CD14-positive monocyte (primary cell): ENCODE results near the gene RPS8. TPM values are rescaled to one million over a fixed set of nuclear protein-coding genes. Genes with fewer than 3 reads are reported as not detected.

Experiments used
- DNase-seq, 3 donors: peaks; one replicate each; pipeline ENCODE4 v3.0.0-alpha.2; 2011 to 2022
- H2AFZ ChIP-seq: 2 replicates; pipeline ENCODE4 v1.6.0; 2012; ENCODE audit warnings: mild to moderate bottlenecking, low read depth, low read length, inconsistent platforms; ENCODE audit not compliant: insufficient read depth, poor library complexity, severe bottlenecking
- H3K27ac ChIP-seq, 2 donors: 1 replicate in 1 of 2; 2 replicates in 1 of 2; pipeline ENCODE4 v1.5.1; 2012 to 2013; ENCODE audit warnings: low read length in 2 of 2, control low read depth in 1 of 2, inconsistent platforms in 1 of 2, low read depth in 1 of 2, mild to moderate bottlenecking in 1 of 2
- H3K27me3 ChIP-seq, 2 donors: one replicate each; pipeline versions ENCODE4 v1.6.0 to v1.6.1; 2011 to 2013; ENCODE audit warnings: low read length in 2 of 2; ENCODE audit not compliant: control insufficient read depth in 2 of 2, insufficient read depth in 2 of 2
- H3K36me3 ChIP-seq, 2 donors: replicated peaks in 1 of 2; 1 replicate in 1 of 2; 2 replicates in 1 of 2; pipeline versions ENCODE4 v1.5.1 to v1.6.1; 2012 to 2013; ENCODE audit warnings: low read length in 2 of 2, control low read depth in 1 of 2, inconsistent platforms in 1 of 2, mild to moderate bottlenecking in 1 of 2; ENCODE audit not compliant: insufficient read depth in 2 of 2, control insufficient read depth in 1 of 2
- H3K4me1 ChIP-seq, 2 donors: 1 replicate in 1 of 2; 2 replicates in 1 of 2; pipeline versions ENCODE4 v1.5.1 to v1.6.1; 2012 to 2013; ENCODE audit warnings: low read length in 2 of 2, control low read depth in 1 of 2, inconsistent platforms in 1 of 2, mild to moderate bottlenecking in 1 of 2, moderate library complexity in 1 of 2; ENCODE audit not compliant: insufficient read depth in 2 of 2, control insufficient read depth in 1 of 2
- H3K4me2 ChIP-seq: replicated peaks from 2 replicates; pipeline ENCODE3; 2012; ENCODE audit warnings: low read length, moderate library complexity, mild to moderate bottlenecking; ENCODE audit not compliant: poor library complexity, severe bottlenecking; ENCODE audit errors: extremely low read depth
- H3K4me3 ChIP-seq, 3 experiments: fragments of 200-600 bp in 1 of 3; sonication (generic) in 1 of 3; replicated peaks in 1 of 3; 1 replicate in 2 of 3; 2 replicates in 1 of 3; pipeline ENCODE4 v1.5.1; 2011 to 2013; ENCODE audit warnings: low read length in 3 of 3, mild to moderate bottlenecking in 3 of 3, control low read depth in 2 of 3, low read depth in 2 of 3, inconsistent platforms in 1 of 3, moderate library complexity in 1 of 3
- H3K79me2 ChIP-seq: 2 replicates; pipeline ENCODE4 v1.6.0; 2012; ENCODE audit warnings: mild to moderate bottlenecking, control low read depth, inconsistent platforms, low read length, moderate library complexity; ENCODE audit not compliant: insufficient read depth
- H3K9ac ChIP-seq: 2 replicates; pipeline ENCODE4 v1.6.0; 2017; ENCODE audit warnings: low read length, mild to moderate bottlenecking; ENCODE audit not compliant: insufficient read depth, poor library complexity, severe bottlenecking
- H3K9me3 ChIP-seq, 2 donors: replicated peaks in 1 of 2; 1 replicate in 1 of 2; 2 replicates in 1 of 2; pipeline versions ENCODE4 v1.5.1 to v1.6.1; 2012 to 2013; ENCODE audit warnings: low read length in 2 of 2, control low read depth in 1 of 2; ENCODE audit not compliant: control insufficient read depth in 1 of 2, insufficient read depth in 1 of 2
- H4K20me1 ChIP-seq: 2 replicates; pipeline ENCODE4 v1.6.0; 2012; ENCODE audit warnings: mild to moderate bottlenecking, low read length, control low read depth, moderate library complexity; ENCODE audit not compliant: insufficient read depth
- H3K27ac Mint-ChIP-seq, 7 donors: one replicate each; pipeline ENCODE4 v1.8.0; 2020; ENCODE audit warnings: mild to moderate bottlenecking in 7 of 7, mixed read lengths in 7 of 7, moderate library complexity in 6 of 7, inconsistent platforms in 2 of 7
- H3K27me3 Mint-ChIP-seq, 3 donors: one replicate each; pipeline ENCODE4 v1.8.0; 2021 to 2022; ENCODE audit warnings: low read depth in 3 of 3, mild to moderate bottlenecking in 3 of 3, mixed read lengths in 3 of 3, moderate library complexity in 3 of 3, inconsistent platforms in 1 of 3
- H3K36me3 Mint-ChIP-seq, 2 donors: one replicate each; pipeline ENCODE4 v1.8.0; 2020; ENCODE audit warnings: mixed read lengths in 2 of 2, inconsistent platforms in 1 of 2, mild to moderate bottlenecking in 1 of 2
- H3K4me1 Mint-ChIP-seq: one replicate; pipeline ENCODE4 v1.8.0; 2020; ENCODE audit warnings: mild to moderate bottlenecking, mixed read lengths
- H3K4me3 Mint-ChIP-seq, 2 donors: one replicate each; pipeline ENCODE4 v1.8.0; 2020; ENCODE audit warnings: mild to moderate bottlenecking in 2 of 2, mixed read lengths in 2 of 2, moderate library complexity in 1 of 2
- H3K9me3 Mint-ChIP-seq, 7 donors: one replicate each; pipeline ENCODE4 v1.8.0; 2020 to 2022; ENCODE audit warnings: mixed read lengths in 7 of 7, mild to moderate bottlenecking in 6 of 7, moderate library complexity in 6 of 7, inconsistent platforms in 2 of 7
- CTCF ChIP-seq: fragments of 200-600 bp; IDR thresholded peaks from one replicate; pipeline ENCODE4 v1.8.0; 2022; ENCODE audit warnings: antibody characterized with exemption, mild to moderate bottlenecking
- WGBS: methylation state at CpG from one replicate; pipeline ENCODE4 v1.1.5; 2013; ENCODE audit warnings: missing lambda C conversion rate; ENCODE audit not compliant: insufficient coverage; 5-methylcytosine and 5-hydroxymethylcytosine counted together
- intact Hi-C, 2 donors: fragments of 100-400 bp; cut with micrococcal nuclease; formaldehyde crosslinking; loops; one replicate each; pipeline versions ENCODE4 v1.15.0 to v1.15.1; 2023
- polyA plus RNA-seq, 3 donors: library from polyadenylated mRNA; depleted of rRNA in 1 of 3; unstranded in 2 of 3; stranded (reverse) in 1 of 3; fragments of 300-500 nt in 2 of 3; fragments of >200 nt in 1 of 3; fragmentation: Illumina TruSeq in 2 of 3; gene quantifications; 1 replicate in 2 of 3; 2 replicates in 1 of 3; pipeline ENCODE4 v1.2.3, GENCODE V29; 2012 to 2021

RPS8 gene
- polyA plus RNA-seq, 3 donors = 413 to 1,619 (median 419) TPM

DNA sequence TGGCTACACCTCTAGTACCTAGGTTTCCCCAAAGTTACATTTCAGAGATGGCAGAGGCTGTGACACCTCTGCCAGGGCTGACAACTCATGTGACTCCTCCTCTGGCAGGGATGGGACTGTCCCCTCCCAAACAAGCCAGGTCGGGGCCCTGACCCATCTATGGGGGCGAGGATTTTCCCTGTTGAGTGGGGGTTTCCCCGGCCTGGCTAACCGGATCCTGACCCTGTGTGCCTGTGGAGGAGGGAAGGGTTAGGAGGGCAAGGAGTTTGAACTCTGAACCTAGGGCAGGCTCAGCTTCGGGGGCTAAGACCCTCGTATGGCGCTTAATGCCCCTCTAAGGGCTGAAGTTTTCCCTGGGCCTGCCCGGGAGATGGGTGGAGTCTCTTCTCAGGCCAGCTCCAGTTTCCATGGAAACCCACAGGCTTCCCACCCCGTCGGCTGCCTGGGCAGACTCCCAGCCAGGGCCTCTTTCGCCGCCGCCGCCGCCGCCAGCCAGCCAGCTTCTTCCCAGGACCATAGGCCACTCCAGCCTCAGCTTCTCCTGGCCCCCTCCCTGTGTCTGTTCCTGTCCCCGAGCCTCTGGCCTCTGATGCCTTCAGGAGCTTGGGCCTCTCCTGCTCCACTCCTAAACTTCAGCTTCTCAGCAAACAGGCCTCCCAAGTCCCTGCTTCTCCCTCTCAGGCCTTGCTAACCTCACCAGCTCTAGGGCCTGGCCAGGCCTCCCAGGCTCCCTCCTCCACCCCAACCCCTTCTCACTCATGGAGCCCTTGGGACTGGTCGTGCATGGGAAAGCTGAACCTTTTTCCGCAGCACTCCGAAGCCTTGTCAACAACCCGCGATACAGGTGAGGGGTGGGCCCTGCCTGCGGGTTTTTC lies 33.0 kb downstream of the RPS8 start, which contains the start of gene BTBD19:
Gene BTBD19, plus strand, starts transcription at position 461 of the 875 bp plus-strand sequence. Its CDS starts 298 bp downstream, at position 759.
- Histone ChIP-seq H3K27me3 (no peaks in the 10 kb centered on the region), H4K20me1 (peaks cover 8% of the 10 kb centered on the region), H3K36me3 (peaks cover 23 to 33% of the 10 kb centered on the region in 2 donors), H2AFZ (no peak within 1 kb of the TSS), H3K4me2 (peak within 1 kb of the TSS; percentile 25), H3K79me2 (no peaks in the 10 kb centered on the region), H3K4me3 (peak within 1 kb of the TSS in 1 of 3 experiments; percentile 34), H3K9me3 (no peaks in the 10 kb centered on the region), H3K4me1 (peaks cover 70 to 78% of the 10 kb centered on the region in 2 donors), H3K9ac (peak within 1 kb of the TSS; percentile 83), H3K27ac (peak within 1 kb of the TSS; percentile 99 to 100)
- peaks cover 0 to 3% (median 2%) of the 10 kb centered on the region in 3 donors for H3K27me3 Mint-ChIP-seq
- WGBS = 17% methylated on average over 15 of the region's 23 CpGs
- H3K36me3 Mint-ChIP-seq = peaks cover 39 to 41% of the 10 kb centered on the region in 2 donors
- TF ChIP-seq CTCF = no peak
- DNase-seq = peak in 1 of 3 donors; percentile 40
- H3K9me3 Mint-ChIP-seq = no peaks in the 10 kb centered on the region
- H3K4me3 Mint-ChIP-seq = peak within 1 kb of the TSS; percentile 64 to 78
- H3K4me1 Mint-ChIP-seq = peaks cover 74% of the 10 kb centered on the region
- H3K27ac Mint-ChIP-seq = peak within 1 kb of the TSS; percentile 100
- intact Hi-C loops = no loop called here

DNA sequence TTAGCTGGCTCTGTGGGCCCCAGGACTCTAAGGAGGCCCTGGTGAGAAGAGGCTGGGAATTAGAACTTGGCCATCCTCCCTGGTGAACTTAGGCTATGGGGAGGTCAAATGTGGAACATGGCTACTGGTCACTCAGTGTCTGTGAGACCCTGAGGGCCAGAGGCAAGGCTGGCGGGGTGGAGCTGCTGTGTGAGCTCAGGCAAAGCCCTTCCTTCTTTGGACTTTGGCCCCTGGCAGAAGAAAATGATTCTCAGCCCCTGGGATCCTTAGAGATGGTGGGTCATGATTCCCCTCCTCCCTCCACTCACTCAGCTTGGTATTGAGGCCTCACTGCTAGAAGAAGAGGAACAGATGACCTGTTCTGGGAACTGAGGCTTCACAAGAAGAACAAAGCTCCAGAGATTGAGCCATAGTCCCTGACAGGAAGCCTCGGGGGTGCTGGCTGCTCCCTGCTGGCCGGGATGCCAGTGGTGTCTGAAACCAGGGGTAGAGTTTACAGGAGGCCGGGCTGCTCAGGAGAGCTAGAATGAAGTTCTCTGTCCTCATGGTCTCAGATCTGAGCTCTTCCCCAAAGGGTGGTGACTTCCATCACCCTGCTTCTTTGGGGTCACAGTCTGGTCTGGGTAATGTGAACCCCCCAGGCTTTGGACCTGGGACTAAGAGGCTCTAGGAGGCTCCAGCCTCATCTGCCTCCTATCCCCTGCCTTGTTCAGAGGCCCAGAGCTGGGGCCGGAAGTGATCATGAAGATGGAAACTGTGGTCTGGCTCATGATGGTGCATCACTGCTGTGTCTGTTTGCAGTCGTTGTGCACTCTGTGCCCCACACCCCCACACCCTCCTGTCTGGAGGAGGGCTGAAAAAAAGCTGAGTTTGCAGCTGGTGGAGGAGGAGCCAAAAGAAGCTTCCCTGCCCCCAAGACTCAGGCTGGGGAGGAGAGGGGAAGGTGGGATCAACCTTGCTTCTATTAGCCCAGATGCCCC lies 33.9 kb downstream of the RPS8 start:
- no peaks in the 10 kb centered on the region for H4K20me1 ChIP-seq
- no peak overlapping the region for H2AFZ ChIP-seq
- peak overlapping the region; percentile 25 for H3K4me2 ChIP-seq
- WGBS = 3% methylated on average over 3 of the region's 6 CpGs
- H3K4me1 ChIP-seq = peaks cover 78 to 87% of the 10 kb centered on the region in 2 donors
- peak overlapping the region; percentile 83 for H3K9ac ChIP-seq
- H3K4me3 ChIP-seq = peak overlapping the region in 1 of 3 experiments; percentile 29
- intact Hi-C loops = loop anchor here in 1 of 2 donors (1.0 kb wide), 1 partner anchor 8 kb away; no protein-coding TSS in a partner anchor
- H3K27ac ChIP-seq = peak overlapping the region; percentile 99 to 100
- H3K79me2 ChIP-seq = no peaks in the 10 kb centered on the region
- H3K27me3 ChIP-seq = no peaks in the 10 kb centered on the region
- Mint-ChIP-seq H3K36me3 (peaks cover 30 to 32% of the 10 kb centered on the region in 2 donors), H3K9me3 (no peaks in the 10 kb centered on the region), H3K27ac (peak overlapping the region; percentile 100), H3K4me3 (peak overlapping the region; percentile 64 to 78), H3K27me3 (peaks cover 0 to 4% (median 3%) of the 10 kb centered on the region in 3 donors), H3K4me1 (peaks cover 77% of the 10 kb centered on the region)
- peaks cover 13 to 24% of the 10 kb centered on the region in 2 donors for H3K36me3 ChIP-seq
- no peaks in the 10 kb centered on the region for H3K9me3 ChIP-seq
- peak; percentile 21 for TF ChIP-seq CTCF
- peak; percentile 90 to 95 (median 93) for DNase-seq
